CD4-positive, alpha-beta T cell treated with Interleukin-15 for 4 hours (primary cell): ENCODE results near the gene LRRD1.
"Not testable (repeated sequence)": the region's sequence is repeated elsewhere in the genome, so short reads cannot be mapped to it uniquely, and the experiment has no call there.

Source experiments
- DNase-seq: peaks from one replicate; pipeline ENCODE4 v3.0.0-alpha.2; 2020; ENCODE audit warnings: low spot score

The LRRD1 gene

GRCh38 chr7:92141161-92141560, 37.8 kb downstream of the LRRD1 start:
- no peak for DNase-seq

GRCh38 chr7:92137557-92137956, 41.4 kb downstream of the LRRD1 start:
- DNase-seq: no peak

DNA sequence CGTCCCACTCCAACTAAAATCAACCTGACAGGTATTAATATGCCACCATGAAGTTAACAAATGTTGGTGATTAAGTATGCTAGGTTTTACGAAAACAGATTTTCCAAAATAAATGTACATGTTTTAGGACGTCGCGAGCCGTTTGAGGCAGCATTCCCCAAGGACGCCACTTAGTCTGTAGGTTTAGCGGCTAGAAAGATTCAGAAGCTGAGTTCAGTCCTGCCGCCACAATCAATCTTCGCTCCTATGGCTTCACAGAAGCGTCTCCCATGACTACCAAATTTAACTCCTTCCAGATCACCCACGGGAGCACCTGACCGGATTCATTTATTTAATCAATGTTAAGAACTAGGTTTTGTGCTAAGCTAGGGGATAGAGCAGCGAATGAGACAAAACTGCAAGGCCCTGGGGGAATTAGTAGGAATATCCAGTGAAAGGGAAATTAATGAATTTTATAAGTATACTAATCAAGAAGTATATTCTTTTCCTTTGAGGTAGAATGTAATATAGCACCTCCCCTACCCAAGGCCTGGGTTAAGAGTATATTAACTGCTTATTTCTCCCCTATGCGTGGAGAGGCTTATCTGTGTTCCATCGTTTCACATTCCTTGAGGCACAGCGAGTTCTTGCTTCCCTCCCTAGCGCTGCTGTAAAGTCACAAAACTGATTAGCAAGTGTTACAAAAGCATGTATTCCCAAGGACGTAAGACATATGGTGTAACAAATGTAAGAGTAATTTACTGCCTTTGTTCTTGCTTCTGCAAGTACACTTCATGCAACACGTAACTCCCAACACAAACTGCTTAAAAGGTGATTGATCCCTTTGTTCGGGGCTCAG, 43.7 kb downstream of the LRRD1 start:
- DNase-seq: no peak

DNA sequence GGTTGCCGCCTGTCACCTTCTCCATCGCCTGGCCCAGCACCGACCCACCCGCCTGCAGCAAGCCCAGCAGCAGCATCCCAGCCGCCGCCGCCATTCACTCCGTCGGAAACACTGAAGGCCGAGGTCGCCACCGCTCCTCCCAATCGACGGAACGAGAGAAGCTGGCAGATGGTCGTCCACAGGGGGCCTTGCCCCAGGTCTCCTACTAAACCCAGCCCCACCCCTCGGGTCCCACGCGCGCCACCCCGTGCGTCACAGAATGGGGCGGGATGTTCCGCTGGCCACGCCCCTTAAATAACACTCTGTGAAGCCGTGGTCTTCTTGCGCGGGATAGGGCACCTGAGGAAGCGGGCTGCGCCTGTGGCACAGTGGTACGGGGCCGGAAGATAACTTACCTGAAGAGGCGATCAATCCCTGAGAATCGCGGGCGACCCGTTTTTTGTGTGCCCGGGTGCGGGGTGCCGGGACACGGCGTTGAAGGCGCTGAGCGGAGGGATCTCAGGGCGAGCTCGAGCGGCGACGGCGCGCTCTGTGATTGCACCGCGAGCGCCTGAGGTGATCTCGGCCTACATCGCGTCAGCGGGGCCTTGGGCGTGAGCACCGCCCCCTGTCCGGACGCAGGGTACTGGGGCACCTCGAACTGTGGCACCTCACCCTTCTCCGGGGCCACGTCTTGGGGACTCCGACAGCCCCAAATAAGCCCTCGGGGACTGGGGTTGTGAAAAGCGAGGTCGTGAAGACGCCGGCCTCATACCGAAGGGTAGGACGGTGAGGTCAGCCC, 44.5 kb downstream of the LRRD1 start, which contains the start of gene CYP51A1:
Gene CYP51A1, minus strand, starts transcription at position 207 of the 781 bp plus-strand sequence. Its CDS starts 113 bp downstream, at position 94.
- peak; percentile 91 for DNase-seq

- DNase-seq: peak; percentile 54
Measured at GRCh38 chr7:92133737-92134270, 45.1 kb downstream of the LRRD1 start.

GRCh38 chr7:92133133-92133736, 45.7 kb downstream of the LRRD1 start:
- DNase-seq: no peak

- no peak for DNase-seq
Measured at GRCh38 chr7:92131764-92132330, 47.1 kb downstream of the LRRD1 start.

- no peak for DNase-seq
Measured at GRCh38 chr7:92131093-92131492, 47.8 kb downstream of the LRRD1 start.

GRCh38 chr7:92121681-92122080, 57.3 kb downstream of the LRRD1 start:
- DNase-seq: no peak

GRCh38 chr7:92119213-92119759, 59.7 kb downstream of the LRRD1 start:
- DNase-seq: no peak

DNA sequence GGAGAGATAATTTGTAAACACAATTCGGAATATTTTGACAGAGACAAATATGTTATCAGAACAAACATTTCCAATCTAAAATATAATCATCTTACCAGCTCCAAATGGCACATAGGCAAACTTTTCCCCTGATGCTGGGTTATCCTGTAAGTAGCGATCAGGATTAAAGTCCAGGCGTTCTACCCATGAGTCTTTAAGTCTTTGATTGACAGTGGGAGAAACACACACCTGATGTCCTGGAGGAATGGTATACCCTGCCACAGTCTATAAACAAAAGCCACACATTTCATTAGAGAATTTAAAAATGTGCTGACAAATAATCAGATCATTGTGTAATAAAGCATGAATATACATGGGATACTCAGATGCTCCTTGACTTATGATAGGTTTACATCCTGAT, 62.0 kb downstream of the LRRD1 start:
- no peak for DNase-seq

- no peak for DNase-seq
Measured at GRCh38 chr7:92115821-92116220, 63.1 kb downstream of the LRRD1 start.

GRCh38 chr7:92110857-92111256, 68.1 kb downstream of the LRRD1 start:
- no peak for DNase-seq

GRCh38 chr7:92108821-92109220, 70.1 kb downstream of the LRRD1 start:
- no peak for DNase-seq

GRCh38 chr7:92102862-92103261, 76.1 kb downstream of the LRRD1 start:
- DNase-seq: not testable (repeated sequence)

GRCh38 chr7:92100534-92100933, 78.4 kb downstream of the LRRD1 start:
- DNase-seq: no peak

- DNase-seq: no peak
Measured at GRCh38 chr7:92095380-92095779, 83.6 kb downstream of the LRRD1 start.
